Epithelial cell of esophagus (primary cell): Measurements from ENCODE around the gene SLC25A43.
"Not testable (repeated sequence)": the region's sequence is repeated elsewhere in the genome, so short reads cannot be mapped to it uniquely, and the experiment has no call there.

Experiments used
- DNase-seq: peaks from one replicate; pipeline ENCODE4 v3.0.0; 2010; ENCODE audit warnings: low read depth
- H3K4me3 ChIP-seq: 2 replicates; pipeline ENCODE4 v1.5.1; 2011; ENCODE audit warnings: mild to moderate bottlenecking, low read length, control low read depth
- TF ChIP-seq, protein P1 (sequence below): IDR thresholded peaks from 2 replicates; pipeline ENCODE4 v1.5.1; 2011; ENCODE audit warnings: low read depth, mild to moderate bottlenecking, low read length, control low read depth, inconsistent platforms; ENCODE audit not compliant: insufficient read depth; ENCODE audit errors: missing control alignments

SLC25A43 gene

GRCh38 chrX:119398974-119399771 is at the start of gene SLC25A43:
Gene SLC25A43 (plus strand): TSS chrX:119399336. CDS start chrX:119399404, 68 bp downstream.
- no peak for DNase-seq
- TF ChIP-seq, protein P1, sequence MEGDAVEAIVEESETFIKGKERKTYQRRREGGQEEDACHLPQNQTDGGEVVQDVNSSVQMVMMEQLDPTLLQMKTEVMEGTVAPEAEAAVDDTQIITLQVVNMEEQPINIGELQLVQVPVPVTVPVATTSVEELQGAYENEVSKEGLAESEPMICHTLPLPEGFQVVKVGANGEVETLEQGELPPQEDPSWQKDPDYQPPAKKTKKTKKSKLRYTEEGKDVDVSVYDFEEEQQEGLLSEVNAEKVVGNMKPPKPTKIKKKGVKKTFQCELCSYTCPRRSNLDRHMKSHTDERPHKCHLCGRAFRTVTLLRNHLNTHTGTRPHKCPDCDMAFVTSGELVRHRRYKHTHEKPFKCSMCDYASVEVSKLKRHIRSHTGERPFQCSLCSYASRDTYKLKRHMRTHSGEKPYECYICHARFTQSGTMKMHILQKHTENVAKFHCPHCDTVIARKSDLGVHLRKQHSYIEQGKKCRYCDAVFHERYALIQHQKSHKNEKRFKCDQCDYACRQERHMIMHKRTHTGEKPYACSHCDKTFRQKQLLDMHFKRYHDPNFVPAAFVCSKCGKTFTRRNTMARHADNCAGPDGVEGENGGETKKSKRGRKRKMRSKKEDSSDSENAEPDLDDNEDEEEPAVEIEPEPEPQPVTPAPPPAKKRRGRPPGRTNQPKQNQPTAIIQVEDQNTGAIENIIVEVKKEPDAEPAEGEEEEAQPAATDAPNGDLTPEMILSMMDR, result no peak
- H3K4me3 ChIP-seq, result peak within 1 kb of the TSS; percentile 61

GRCh38 chrX:119359618-119360382 is 39.3 kb upstream of the SLC25A43 start:
- TF ChIP-seq, protein P1, result no peak
- no peak for DNase-seq

GRCh38 chrX:119361451-119361850 is 37.7 kb upstream of the SLC25A43 start:
- H3K4me3 ChIP-seq, result not testable (repeated sequence)

More at GRCh38 chrX:119359618-119360382, 39.3 kb upstream of the SLC25A43 start:
- H3K4me3 ChIP-seq, result no peak overlapping the region

GRCh38 chrX:119362074-119362473 is 37.1 kb upstream of the SLC25A43 start:
- DNase-seq, H3K4me3 ChIP-seq: not testable (repeated sequence)

More at GRCh38 chrX:119361451-119361850, 37.7 kb upstream of the SLC25A43 start:
- not testable (repeated sequence) for DNase-seq

- H3K4me3 ChIP-seq, result no peak overlapping the region
- DNase-seq, result no peak
- TF ChIP-seq, protein P1, result no peak
Observed at GRCh38 chrX:119363391-119363790, 35.7 kb upstream of the SLC25A43 start.

- DNase-seq, H3K4me3 ChIP-seq: not testable (repeated sequence)
Observed at GRCh38 chrX:119371861-119372260, 27.3 kb upstream of the SLC25A43 start.

- TF ChIP-seq, protein P1, result no peak
- peak; percentile 59 for DNase-seq
- H3K4me3 ChIP-seq, result no peak overlapping the region
Observed at GRCh38 chrX:119374736-119375135, 24.4 kb upstream of the SLC25A43 start.

- TF ChIP-seq, protein P1, result no peak
- no peak overlapping the region for H3K4me3 ChIP-seq
- DNase-seq, result no peak
Observed at GRCh38 chrX:119375561-119375960, 23.6 kb upstream of the SLC25A43 start.
